Islet of Langerhans (tissue), 1 donor: ENCODE results near the gene FIGN.

Source experiments
- FAIRE-seq: peaks from one replicate; lab custom pipeline; 2011; peaks lifted over from hg19 to GRCh38; lab: Jason Lieb, UNC

The FIGN gene

DNA sequence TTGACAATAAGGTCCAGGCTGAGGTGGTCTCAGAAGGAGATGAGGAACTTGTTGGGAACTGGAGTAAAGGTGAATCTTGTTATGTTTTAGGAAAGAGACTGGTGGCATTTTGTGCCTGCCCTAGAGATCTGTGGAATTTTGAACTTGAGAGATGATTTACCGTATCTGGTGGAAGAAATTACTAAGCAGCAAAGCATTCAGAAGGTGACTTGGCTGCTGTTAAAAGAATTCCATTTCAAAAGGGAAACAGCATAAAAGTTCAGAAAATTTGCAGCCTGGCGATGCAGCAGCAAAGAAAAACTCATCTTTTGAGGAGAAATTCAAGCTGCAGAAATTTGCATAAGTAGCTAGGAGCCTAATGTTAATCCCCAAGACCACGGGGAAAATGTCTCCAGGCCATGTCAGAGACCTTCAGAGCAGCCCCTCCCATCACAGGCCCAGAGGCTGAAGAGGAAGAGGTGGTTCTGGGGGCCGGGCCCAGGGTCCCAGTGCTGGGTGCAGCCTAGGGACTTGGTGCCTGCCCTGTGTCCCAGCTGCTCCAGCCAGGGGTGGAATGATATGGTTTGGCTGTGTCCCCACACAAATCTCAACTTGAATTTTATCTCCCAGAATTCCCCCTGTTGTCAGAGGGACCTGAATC is 73.5 kb downstream of the FIGN start:
- FAIRE-seq = no peak

DNA sequence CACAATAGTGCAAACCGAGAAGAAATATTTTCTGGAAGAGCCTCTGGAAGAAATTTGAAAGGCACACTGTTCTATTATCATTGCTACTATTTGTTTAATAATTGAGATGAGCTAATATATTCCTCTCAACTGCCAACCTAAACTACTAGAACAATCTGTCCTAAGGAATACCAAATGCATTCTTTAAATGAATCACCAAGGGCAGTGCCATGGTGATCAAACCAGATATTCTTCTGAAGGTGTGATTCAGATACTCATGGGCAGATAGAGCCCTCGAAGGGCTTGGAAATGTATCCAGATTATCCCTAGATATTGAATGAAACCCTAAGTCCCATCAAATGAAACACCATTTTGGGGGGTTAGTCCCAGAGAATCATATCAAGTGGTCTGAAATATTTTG is 76.6 kb downstream of the FIGN start:
- FAIRE-seq = no peak

DNA sequence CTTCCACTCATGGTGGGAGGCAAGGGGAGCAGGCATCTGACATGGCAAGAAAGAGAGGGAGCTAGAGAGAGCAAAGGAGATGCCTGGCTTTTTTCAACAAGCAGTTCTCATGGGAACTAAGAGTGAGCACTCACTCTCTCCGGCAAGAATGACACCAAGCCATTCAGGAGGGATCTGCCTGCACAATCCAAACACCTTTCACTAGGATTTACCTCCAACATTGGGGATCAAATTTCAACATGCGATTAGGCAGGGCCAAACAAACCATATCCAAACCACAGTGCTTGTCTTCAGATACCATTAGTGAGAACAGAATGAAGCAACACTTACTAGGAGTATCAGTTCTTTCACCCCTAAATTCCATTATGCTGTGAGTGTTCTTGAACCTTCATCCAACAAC is 77.3 kb downstream of the FIGN start:
- no peak for FAIRE-seq

DNA sequence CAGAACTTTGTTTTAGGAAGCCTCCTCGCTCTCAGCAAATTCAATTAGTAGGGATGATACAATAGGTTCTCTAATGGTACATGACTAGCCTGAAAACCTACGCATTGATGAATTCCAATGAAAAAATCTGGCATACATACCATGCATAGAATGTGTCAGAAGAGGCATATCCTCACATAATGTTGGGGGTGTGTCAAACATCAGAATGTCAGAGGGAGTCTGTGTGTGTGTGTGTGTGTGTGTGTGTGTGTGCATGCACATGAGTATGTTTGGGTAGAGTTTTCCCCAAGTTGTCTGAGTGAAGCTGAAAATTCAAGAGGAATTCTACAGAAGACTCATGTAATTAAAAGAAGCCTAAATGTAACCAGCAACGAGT is 78.5 kb downstream of the FIGN start:
- no peak for FAIRE-seq

DNA sequence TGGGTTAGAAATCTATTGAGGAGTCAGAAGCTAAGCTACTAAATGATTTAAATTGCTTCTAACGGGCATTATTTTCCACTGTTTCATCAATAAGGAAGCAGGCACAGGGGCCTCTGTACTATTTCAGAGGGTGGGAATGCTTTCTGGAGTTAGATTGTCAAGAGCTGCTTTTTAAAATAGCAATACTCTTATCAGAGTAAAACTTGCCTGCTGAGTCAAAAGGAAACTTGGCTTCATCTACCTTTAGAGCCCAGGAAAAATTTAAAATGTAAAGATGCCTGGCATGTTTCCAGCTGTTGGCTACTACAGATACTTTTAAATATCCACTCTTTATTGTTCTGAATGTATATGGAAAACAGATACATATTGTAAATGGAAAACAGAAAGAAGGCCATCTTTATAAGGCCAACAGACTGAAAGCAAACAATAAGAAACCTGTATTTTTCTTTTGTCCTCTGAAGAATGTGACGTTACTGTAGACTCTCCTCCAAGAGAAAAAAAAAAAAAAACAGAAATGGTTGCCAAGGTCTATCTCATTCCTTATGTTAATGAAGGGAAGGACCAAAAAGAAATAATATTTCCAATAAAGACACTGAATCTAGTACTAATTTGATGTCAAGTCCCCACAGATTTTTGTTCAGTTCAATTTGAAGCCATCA is 79.1 kb downstream of the FIGN start:
- FAIRE-seq = no peak

DNA sequence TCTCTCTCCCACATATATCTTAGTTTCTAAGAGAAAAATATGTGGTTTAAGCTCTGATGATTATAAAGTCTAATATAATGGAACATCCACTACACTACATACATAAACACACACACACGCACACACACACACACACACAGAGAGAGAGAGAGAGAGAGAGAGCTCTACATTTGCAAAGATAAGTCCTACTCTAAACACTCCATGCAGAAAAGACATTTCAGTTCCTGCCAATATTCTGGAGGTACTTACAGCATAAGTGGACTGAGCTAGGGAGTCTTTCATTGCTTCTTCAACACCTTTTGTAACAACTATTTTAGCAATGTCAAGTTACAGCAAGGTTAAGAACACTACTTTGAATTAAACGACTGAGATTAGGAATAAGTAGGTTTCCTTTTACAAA is 80.1 kb downstream of the FIGN start:
- FAIRE-seq = peak; percentile 76

DNA sequence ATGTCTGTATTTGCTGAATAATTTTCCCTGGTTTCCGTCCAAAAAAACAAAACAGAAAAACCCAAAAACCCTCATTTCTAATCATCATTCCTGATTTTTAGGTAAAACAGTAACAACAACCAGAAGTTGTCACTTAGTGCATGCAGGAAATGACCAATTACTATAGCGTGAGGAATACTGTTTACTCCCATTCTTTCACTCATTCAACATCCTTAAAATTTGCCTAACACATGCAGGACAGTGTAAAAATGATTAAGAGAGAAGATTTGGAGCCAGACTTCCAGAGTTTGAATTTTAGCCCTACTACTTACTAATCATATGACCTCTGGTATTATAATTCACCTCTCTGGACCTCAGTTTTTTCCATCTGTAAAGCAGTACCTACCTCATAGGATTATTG is 83.1 kb downstream of the FIGN start:
- FAIRE-seq = no peak

DNA sequence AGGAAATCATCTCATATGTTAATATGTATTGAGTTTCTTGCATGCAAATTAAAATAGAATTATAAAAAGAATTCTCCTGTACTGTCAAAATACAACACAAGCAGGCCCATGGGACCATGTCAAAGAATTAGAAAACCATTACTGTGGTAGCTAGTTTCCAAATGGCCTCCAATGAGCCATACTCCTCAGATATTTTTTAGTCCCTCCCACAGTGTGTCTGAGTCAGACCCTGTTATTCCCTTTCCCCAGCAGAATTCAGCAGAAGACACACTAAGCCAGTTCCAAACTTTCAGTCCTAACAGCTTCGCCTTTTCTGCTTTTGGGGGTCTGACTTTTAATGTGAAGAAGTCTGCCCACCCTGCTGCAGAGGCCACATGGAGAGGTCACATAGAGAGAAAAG is 86.7 kb downstream of the FIGN start:
- no peak for FAIRE-seq

DNA sequence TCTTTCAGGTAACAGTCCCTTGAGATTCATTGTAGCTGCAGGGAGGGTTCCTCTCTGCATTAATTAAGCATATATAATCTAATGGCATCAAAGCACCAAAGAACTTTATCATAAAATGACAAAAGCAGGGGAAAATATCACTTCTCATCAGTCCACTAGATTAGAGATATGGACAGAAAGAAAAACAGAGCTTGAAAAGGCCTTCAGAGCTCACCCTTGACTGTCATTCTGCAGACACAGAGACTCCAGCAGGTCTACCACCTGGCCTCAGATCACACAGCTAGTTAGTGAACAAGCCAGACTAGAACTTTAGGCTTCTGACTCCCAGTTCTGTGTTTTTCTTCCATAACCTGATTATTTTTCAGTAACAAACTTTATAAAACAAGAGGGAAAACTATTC is 88.5 kb downstream of the FIGN start:
- no peak for FAIRE-seq

DNA sequence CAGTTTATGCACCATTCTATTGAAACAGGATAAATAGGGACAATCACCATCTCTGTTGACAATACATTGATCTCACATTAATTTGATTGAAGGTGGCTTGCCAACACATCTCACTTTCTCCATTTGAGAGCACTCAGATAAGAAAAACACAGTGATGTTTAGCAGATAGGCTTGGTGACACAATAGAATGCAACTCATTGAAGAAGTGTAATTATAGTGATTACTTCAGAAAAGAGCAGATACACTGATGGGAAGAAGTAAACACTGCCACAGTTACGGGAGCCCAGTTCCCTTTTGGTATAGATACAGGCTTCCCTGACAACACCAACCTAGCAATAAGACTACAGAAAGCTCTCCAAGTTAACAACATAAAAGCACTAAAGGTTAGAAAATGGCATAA is 89.1 kb downstream of the FIGN start:
- FAIRE-seq = no peak

DNA sequence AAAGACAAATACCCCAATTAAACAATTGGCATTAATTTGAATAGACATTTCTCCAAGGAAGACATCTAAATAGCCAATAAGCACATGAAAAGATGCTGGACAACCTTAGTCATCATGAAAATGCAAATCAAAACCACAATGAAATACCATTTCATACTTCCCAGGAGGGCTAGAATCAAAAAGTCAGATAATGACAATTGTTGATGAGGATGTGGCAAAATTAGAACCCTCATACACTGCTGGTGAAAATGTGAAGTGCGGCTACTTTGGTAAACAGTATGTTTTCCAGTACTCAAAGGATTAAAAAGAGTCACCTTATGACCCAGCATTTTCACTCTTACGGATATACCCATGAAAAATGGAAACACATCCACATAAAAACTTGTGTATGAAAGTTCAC is 91.6 kb downstream of the FIGN start:
- FAIRE-seq = no peak

DNA sequence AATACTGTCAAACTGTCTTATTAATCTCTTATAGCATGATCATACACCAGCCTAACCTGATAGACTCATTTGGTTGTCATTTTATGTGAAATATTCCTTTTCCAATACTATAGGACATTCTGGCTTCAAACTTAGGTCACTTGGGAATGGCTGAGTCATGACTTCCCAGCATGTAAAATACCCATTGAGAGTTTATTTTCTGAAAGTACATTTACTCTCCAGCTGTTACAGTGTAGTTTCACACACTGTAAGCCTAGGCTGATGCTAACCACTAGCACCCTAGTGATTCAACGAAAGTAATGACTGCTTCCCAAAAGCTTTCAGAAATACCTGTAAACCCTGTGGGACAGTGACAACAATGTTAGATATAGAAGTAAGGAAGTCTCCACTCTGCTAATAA is 93.8 kb downstream of the FIGN start:
- FAIRE-seq = no peak

DNA sequence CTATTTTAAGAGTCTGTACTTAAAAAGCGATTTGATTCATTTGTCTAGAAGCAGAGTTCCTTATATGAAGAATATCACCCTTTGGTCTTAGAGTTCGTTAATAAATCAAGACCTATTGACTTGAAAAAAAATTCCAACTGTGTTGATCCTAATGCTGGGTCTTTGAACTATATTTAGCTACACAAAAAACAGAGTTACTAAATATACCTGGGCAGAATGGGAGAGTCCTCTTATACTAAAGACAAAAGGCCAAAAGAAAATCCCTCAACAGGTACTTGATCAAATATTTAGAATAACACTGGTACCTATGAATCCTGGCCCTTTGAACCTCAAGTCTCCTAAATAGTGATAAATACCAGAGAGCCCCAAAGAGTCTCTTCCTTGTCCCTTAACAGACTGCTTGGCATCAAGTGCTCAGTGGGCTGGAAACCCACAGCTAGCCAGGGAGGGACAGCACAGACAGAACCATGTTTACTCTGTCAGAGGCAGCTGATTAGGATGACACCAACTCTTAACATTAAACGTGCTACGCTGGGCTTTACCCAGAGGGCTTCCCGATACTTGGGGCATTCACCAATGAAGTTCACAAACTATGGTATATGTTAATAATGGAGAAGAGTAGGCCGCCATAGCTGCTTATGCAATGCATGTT is 95.1 kb downstream of the FIGN start:
- FAIRE-seq = no peak

DNA sequence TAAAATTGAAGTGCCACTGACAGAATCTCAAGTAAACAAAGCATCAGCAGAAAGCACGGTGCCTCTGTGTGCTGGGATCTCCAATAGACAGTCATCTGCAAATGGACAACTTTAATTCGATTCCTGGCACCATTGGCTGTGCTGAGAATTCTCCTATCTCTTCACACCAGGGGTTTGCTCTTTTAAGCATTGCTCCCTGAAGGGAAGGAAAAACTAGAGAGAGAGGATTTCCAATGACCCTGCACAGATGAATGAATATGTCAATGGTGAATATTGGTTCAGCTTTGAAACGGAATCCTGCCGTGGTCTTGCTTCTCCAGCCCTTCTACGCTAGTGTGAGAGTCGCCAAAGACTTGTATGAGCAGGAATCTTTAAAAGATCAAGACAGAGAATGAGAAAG is 97.9 kb downstream of the FIGN start:
- FAIRE-seq = no peak

DNA sequence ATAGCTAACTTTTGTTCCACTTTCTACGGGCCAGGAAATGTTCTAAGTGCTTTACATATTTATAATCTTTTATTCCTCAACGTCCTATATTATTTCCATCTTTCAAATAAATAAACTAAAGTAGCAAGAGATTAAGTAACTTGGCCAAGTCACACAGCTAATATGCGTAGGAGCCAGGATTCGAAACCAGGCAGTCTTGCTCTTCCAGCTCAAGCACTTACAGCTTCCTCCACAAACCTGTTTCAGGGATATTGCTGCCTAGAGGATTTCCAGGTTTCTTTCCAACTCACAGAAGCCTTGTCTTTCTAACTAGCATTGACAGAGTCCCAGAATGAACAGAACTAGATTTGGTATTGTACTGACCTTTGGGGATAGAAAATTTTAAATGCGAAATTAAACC is 102.5 kb downstream of the FIGN start:
- FAIRE-seq = no peak

DNA sequence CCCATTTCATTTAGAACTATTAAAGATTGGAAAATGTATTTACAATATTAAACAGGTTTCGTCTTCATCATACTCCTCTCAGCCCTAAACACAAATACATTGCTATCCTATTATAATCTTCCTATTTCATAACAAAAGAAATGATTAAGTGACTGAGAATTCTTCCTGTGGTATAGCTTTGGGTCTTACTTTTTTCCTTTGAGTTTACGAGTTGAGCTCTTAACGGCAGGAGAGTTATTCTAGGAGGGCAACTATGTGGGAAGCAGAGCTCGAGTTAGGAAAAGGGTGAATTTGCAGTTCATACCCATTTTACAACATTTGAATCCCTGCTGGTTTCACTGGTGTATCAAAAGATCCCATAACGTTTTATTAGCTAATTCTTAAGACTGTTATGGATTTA is 105.0 kb downstream of the FIGN start:
- no peak for FAIRE-seq

DNA sequence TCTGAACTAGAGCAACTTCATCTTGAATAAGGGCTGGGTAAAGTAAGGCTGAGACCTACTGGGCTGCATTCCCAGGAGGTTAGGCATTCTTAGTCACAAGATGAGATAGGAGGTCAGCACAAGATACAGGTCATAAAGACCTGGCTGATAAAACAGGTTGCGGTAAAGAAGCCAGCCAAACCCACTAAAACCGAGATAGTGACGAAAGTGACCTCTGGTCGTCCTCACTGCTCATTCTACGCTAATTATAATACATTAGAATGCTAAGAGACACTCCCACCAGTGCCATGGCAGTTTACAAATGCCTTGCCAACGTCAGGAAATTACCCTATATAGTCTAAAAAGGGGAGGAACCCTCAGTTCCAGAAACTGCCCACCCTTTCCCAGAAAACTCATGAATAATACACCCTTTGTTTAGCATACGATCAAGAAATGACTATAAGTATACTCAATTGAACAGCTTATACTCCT is 109.1 kb downstream of the FIGN start:
- no peak for FAIRE-seq

DNA sequence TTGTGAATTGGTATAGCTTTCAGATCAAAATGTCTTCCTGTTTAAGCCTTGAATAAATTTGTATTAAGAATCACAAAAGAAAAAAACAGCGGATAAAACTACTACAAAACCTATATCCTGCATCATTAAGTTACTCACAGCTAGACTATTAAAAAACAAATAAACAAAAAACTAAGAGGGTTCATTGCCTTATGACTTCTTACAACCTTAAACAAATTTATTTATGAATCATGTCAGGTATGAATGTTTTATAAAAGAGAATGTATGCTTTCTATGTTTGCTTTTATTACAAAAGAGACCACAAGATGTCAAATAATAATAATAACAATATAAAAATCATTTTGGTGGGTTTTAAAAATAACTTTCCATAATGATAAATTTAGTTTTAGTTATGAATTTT is 109.6 kb downstream of the FIGN start:
- FAIRE-seq = no peak

DNA sequence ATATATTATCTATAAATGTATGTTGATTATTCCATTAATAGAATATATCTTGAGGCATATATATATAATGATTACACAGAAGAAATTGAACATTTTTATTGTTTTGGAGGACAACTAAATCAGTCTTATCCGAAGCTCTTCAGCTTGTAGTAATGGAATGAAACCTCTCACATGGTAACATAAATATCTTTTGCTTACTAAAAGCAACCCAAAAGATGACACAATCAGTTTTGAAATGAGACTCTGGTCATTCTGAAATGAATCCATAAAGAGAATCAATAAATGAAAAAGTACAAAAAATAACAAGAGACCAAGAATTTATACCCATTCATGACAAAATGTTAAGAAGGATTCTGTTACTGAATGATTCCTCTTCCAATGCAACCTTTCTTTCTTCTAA is 110.2 kb downstream of the FIGN start:
- no peak for FAIRE-seq

DNA sequence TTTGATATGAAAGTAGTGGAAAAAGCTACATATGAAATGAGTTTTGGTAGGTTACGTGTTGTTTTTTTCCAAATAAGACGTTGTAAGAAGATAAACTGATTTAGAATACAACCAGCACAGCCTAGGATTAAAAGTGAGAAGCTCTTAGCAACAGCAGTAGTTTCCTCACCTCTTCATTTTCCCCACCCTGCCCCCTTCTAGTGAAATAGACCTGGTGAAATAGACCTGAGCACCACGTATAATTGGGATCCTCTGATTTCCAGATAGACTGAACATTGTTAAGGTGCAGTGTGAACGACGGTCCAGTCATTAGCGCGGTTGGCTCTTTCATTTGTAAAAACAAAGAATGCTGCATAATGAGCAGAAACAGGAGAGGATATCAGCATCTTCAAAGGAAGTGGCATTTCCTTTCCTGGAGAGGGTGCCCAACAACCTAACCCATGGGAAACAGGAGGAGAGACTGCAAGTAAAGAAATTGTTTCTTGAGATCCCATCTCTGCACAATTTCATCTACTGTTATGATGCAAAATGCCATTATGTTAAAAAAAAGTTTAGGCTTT is 114.3 kb downstream of the FIGN start:
- FAIRE-seq = no peak

DNA sequence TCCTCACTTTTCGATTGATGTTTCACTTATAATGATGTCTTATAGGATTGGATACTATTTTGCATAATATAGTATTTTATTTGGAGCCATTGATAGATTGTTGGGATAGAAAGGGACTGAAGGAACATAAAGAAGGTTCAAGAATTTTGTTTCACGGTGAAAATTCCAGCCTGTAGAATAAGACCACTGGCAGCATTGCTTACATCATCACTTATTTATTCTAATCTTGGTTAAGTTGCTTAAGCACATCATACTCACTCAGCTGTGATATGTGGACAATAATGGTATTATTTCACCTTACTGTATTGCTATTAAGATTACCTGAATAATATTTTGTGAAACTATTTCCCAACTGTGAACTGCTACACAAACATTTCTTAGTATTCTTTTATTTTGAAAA is 118.3 kb downstream of the FIGN start:
- FAIRE-seq = no peak

DNA sequence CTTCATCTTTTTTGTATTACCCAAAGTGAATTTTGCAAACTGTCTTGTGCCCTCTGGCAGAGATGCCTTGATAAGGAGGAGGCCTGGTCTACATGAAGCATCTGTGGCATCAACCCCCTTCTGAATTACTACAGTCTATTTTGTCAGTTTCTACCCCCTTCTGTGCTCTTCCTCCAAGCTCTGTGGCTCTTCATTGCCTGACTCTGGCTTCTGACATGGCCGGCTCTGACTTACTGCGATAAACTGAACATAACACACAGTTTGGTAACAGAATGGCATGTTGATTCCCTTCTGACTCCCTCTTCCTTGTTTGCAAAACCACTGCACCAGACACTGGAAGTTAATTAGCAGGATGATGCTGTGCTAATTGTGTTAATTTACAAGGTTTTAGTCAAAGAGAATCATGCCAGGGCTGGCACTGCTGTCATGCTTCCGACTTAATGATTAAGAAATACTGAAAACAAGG is 122.5 kb downstream of the FIGN start:
- no peak for FAIRE-seq

DNA sequence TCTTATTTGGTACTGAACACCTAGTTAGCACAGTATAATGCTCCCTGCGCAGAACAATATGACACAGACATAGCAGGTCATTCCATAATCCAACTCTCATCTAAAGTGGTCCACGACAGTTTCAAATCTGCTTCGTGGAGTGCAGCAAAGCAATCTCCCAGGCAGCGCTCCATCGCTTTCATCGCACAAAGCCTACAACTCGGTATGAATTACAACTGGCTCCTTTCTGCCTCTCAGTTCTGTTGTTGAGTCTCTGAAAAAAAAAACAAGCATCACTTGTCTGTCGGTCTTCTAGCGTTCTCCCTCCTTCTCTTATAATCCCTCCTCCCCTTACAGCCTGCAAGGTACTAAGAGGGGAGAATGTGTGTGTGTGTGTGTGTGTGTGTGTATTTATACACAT is 123.5 kb downstream of the FIGN start:
- no peak for FAIRE-seq

DNA sequence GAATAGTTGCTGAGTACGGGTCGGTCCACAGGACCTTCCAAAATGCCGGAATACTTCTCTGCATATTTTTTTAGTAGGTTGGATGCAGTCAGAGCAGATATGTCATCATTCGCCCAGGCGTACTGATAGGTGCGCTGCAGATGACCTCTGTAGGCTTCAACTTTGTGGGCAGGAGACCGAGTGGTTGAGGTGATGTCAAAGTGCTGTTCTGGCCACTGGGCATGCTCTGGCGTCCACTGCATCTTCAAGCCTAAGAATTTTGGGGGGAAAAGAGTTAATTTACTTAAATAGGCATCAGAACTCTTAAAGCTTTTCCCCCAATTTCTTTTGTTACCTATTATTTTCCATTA is 124.3 kb downstream of the FIGN start:
- no peak for FAIRE-seq
